WTC11 (cell line): ENCODE results near the gene CDNF. TPM values are rescaled to one million over a fixed set of nuclear protein-coding genes. Genes with fewer than 3 reads are reported as not detected.

ENCODE experiments used
- ATAC-seq: fragments of 200-7000 bp; cut with Tn5 transposase; 2 replicates; pipeline ENCODE4 v1.10.0; 2021; ENCODE audit warnings: mild to moderate bottlenecking, moderate library complexity
- CTCF ChIA-PET: fragments of 300-600 bp; sonication (Branson Sonifier 250); formaldehyde crosslinking; loops from one replicate; lab custom pipeline; 2021; ENCODE audit warnings: antibody characterized with exemption; lab: Charles Lee
- POLR2A ChIA-PET: fragments of 350-600 bp; sonication (Branson Sonifier 250); formaldehyde crosslinking; loops from one replicate; lab custom pipeline; 2021; ENCODE audit warnings: antibody characterized with exemption; lab: Charles Lee
- DNase-seq: peaks from one replicate; pipeline ENCODE4 v3.0.0; 2021; ENCODE audit warnings: low spot score
- H3K27ac Mint-ChIP-seq: 2 replicates; pipeline ENCODE4 v1.8.0; 2021; ENCODE audit warnings: mixed read lengths
- H3K27me3 Mint-ChIP-seq: 2 replicates; pipeline ENCODE4 v1.8.0; 2021; ENCODE audit warnings: low read depth, mild to moderate bottlenecking, moderate library complexity, mixed read lengths
- H3K36me3 Mint-ChIP-seq: 2 replicates; pipeline ENCODE4 v1.8.0; 2021; ENCODE audit warnings: mixed read lengths
- H3K4me1 Mint-ChIP-seq: 2 replicates; pipeline ENCODE4 v1.8.0; 2022; ENCODE audit warnings: mixed read lengths
- H3K4me3 Mint-ChIP-seq: 2 replicates; pipeline ENCODE4 v1.8.0; 2021; ENCODE audit warnings: mild to moderate bottlenecking, moderate library complexity, mixed read lengths
- H3K9me3 Mint-ChIP-seq: 2 replicates; pipeline ENCODE4 v1.8.0; 2021; ENCODE audit warnings: mixed read lengths
- CBFB ChIP-seq: sonication (generic); formaldehyde crosslinking; IDR thresholded peaks from 2 replicates; pipeline ENCODE4 v1.8.1; 2022; ENCODE audit warnings: mild to moderate bottlenecking, low read depth, missing genetic modification reagents
- CREB1 ChIP-seq: sonication (generic); formaldehyde crosslinking; IDR thresholded peaks from 2 replicates; pipeline ENCODE4 v1.8.0; 2023; ENCODE audit warnings: mild to moderate bottlenecking, missing genetic modification reagents
- EMX1 ChIP-seq: fragments of 250-450 bp; sonication (Bioruptor Pico); IDR thresholded peaks from 2 replicates; pipeline ENCODE4 v1.8.0; 2021; ENCODE audit warnings: mild to moderate bottlenecking
- ETV6 ChIP-seq: sonication (generic); formaldehyde crosslinking; IDR thresholded peaks from 2 replicates; pipeline ENCODE4 v1.8.1; 2022; ENCODE audit warnings: mild to moderate bottlenecking, missing genetic modification reagents
- JUN ChIP-seq: sonication (generic); formaldehyde crosslinking; IDR thresholded peaks from 2 replicates; pipeline ENCODE4 v1.8.0; 2023; ENCODE audit warnings: mild to moderate bottlenecking, missing genetic modification reagents
- MYBL2 ChIP-seq: sonication (generic); formaldehyde crosslinking; IDR thresholded peaks from 2 replicates; pipeline ENCODE4 v1.8.1; 2023; ENCODE audit warnings: mild to moderate bottlenecking, moderate library complexity, missing genetic modification reagents
- NFE2L1 ChIP-seq: sonication (generic); formaldehyde crosslinking; IDR thresholded peaks from 2 replicates; pipeline ENCODE4 v1.8.1; 2023; ENCODE audit warnings: missing genetic modification reagents
- NR1H2 ChIP-seq: sonication (generic); formaldehyde crosslinking; IDR thresholded peaks from 2 replicates; pipeline ENCODE4 v1.9.0; 2021; ENCODE audit warnings: mild to moderate bottlenecking, moderate library complexity, missing genetic modification reagents
- NR2C2 ChIP-seq: sonication (generic); formaldehyde crosslinking; IDR thresholded peaks from 2 replicates; pipeline ENCODE4 v1.8.0; 2022; ENCODE audit warnings: mild to moderate bottlenecking, missing genetic modification reagents
- RORB ChIP-seq: fragments of 250-450 bp; sonication (Bioruptor Pico); IDR thresholded peaks from 2 replicates; pipeline ENCODE4 v1.9.0; 2021; ENCODE audit warnings: mild to moderate bottlenecking
- ZBTB21 ChIP-seq: sonication (generic); formaldehyde crosslinking; IDR thresholded peaks from 2 replicates; pipeline ENCODE4 v1.8.1; 2023; ENCODE audit warnings: mild to moderate bottlenecking, missing genetic modification reagents, borderline replicate concordance
- ZNF138 ChIP-seq: sonication (generic); formaldehyde crosslinking; conservative IDR thresholded peaks from 2 replicates; pipeline ENCODE4 v1.8.1; 2022; ENCODE audit warnings: mild to moderate bottlenecking, moderate library complexity, missing genetic modification reagents
- ZNF263 ChIP-seq: sonication (generic); formaldehyde crosslinking; IDR thresholded peaks from 2 replicates; pipeline ENCODE4 v1.8.1; 2022; ENCODE audit warnings: low read depth, mild to moderate bottlenecking, moderate library complexity, missing genetic modification reagents
- ZNF317 ChIP-seq: sonication (generic); formaldehyde crosslinking; IDR thresholded peaks from 2 replicates; pipeline ENCODE4 v1.8.1; 2023; ENCODE audit warnings: low read depth, mild to moderate bottlenecking, moderate library complexity, missing genetic modification reagents, borderline replicate concordance
- ZNF671 ChIP-seq: fragments of 250-450 bp; sonication (Bioruptor Pico); IDR thresholded peaks from 2 replicates; pipeline ENCODE4 v1.8.0; 2021; ENCODE audit warnings: mild to moderate bottlenecking
- total RNA-seq: library from RNA; stranded (reverse); gene quantifications from 3 replicates; pipeline ENCODE4 v1.2.3, GENCODE V29; 2021
- TF ChIP-seq, protein P1 (sequence below): sonication (generic); formaldehyde crosslinking; IDR thresholded peaks from 2 replicates; pipeline ENCODE4 v1.8.1; 2022; ENCODE audit warnings: mild to moderate bottlenecking, missing genetic modification reagents, moderate library complexity, borderline replicate concordance
- TF ChIP-seq, protein P2 (sequence below): fragments of 250-450 bp; sonication (Bioruptor Pico); IDR thresholded peaks from 2 replicates; pipeline ENCODE4 v1.9.0; 2021; ENCODE audit warnings: mild to moderate bottlenecking
- TF ChIP-seq, protein P3 (sequence below): sonication (generic); formaldehyde crosslinking; IDR thresholded peaks from 2 replicates; pipeline ENCODE4 v1.8.1; 2023; ENCODE audit warnings: mild to moderate bottlenecking, missing genetic modification reagents, borderline replicate concordance
- TF ChIP-seq, protein P4 (sequence below): sonication (generic); formaldehyde crosslinking; IDR thresholded peaks from 2 replicates; pipeline ENCODE4 v1.8.1; 2023; ENCODE audit warnings: mild to moderate bottlenecking, moderate library complexity, missing genetic modification reagents
- TF ChIP-seq, protein P5 (sequence below): sonication (generic); formaldehyde crosslinking; IDR thresholded peaks from 2 replicates; pipeline ENCODE4 v1.8.1; 2022; ENCODE audit warnings: low read depth, missing genetic modification reagents, borderline replicate concordance
- TF ChIP-seq, protein P6 (sequence below): fragments of 250-450 bp; sonication (Bioruptor Pico); IDR thresholded peaks from 2 replicates; pipeline ENCODE4 v1.9.0; 2021; ENCODE audit warnings: mild to moderate bottlenecking
- TF ChIP-seq, protein P7 (sequence below): sonication (generic); formaldehyde crosslinking; IDR thresholded peaks from 2 replicates; pipeline ENCODE4 v1.8.0; 2022; ENCODE audit warnings: mild to moderate bottlenecking, missing genetic modification reagents
- TF ChIP-seq, protein P8 (sequence below): sonication (generic); formaldehyde crosslinking; IDR thresholded peaks from 2 replicates; pipeline ENCODE4 v1.8.0; 2022; ENCODE audit warnings: mild to moderate bottlenecking, missing genetic modification reagents

CDNF gene
- total RNA-seq, 1 experiment from 2014 or later: 1.4 TPM

DNA sequence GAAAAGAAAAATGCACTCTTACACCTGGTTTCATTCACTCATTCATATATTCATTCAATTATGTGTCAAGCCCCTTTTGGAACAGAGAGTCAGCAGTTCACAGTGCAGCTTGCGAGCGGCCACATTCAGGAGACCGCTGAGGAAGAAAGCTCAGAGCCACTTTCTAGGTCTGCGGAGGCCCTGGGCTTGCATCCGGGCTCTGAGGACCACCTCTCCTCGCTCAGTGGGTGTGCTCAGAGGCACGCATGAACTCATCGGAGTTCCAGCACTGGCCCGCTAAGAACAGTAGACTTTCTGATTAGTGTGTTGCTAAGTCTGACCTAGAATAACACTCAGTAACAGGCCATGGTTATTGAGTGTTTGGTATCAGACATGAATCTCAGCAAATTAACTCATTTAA lies 61.3 kb downstream of the CDNF start:
- DNase-seq (no peak), ATAC-seq (no peak)
- no peak overlapping the region for H3K27ac Mint-ChIP-seq
- TF ChIP-seq RORB (no peak), JUN (CRISPR knock-in tag) (no peak), NFE2L1 (CRISPR knock-in tag) (no peak), NR1H2 (no peak), EMX1 (no peak), ZNF317 (CRISPR knock-in tag) (no peak), ETV6 (CRISPR knock-in tag) (no peak), ZNF138 (CRISPR knock-in tag) (no peak), ZNF671 (CRISPR knock-in tag) (no peak), MYBL2 (no peak), ZBTB21 (CRISPR knock-in tag) (no peak), NR2C2 (CRISPR knock-in tag) (no peak)
- TF ChIP-seq, protein P1, sequence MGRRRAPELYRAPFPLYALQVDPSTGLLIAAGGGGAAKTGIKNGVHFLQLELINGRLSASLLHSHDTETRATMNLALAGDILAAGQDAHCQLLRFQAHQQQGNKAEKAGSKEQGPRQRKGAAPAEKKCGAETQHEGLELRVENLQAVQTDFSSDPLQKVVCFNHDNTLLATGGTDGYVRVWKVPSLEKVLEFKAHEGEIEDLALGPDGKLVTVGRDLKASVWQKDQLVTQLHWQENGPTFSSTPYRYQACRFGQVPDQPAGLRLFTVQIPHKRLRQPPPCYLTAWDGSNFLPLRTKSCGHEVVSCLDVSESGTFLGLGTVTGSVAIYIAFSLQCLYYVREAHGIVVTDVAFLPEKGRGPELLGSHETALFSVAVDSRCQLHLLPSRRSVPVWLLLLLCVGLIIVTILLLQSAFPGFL (CRISPR knock-in tag): no peak
- TF ChIP-seq, protein P2, sequence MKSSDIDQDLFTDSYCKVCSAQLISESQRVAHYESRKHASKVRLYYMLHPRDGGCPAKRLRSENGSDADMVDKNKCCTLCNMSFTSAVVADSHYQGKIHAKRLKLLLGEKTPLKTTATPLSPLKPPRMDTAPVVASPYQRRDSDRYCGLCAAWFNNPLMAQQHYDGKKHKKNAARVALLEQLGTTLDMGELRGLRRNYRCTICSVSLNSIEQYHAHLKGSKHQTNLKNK (CRISPR knock-in tag): no peak
- TF ChIP-seq, protein P3, sequence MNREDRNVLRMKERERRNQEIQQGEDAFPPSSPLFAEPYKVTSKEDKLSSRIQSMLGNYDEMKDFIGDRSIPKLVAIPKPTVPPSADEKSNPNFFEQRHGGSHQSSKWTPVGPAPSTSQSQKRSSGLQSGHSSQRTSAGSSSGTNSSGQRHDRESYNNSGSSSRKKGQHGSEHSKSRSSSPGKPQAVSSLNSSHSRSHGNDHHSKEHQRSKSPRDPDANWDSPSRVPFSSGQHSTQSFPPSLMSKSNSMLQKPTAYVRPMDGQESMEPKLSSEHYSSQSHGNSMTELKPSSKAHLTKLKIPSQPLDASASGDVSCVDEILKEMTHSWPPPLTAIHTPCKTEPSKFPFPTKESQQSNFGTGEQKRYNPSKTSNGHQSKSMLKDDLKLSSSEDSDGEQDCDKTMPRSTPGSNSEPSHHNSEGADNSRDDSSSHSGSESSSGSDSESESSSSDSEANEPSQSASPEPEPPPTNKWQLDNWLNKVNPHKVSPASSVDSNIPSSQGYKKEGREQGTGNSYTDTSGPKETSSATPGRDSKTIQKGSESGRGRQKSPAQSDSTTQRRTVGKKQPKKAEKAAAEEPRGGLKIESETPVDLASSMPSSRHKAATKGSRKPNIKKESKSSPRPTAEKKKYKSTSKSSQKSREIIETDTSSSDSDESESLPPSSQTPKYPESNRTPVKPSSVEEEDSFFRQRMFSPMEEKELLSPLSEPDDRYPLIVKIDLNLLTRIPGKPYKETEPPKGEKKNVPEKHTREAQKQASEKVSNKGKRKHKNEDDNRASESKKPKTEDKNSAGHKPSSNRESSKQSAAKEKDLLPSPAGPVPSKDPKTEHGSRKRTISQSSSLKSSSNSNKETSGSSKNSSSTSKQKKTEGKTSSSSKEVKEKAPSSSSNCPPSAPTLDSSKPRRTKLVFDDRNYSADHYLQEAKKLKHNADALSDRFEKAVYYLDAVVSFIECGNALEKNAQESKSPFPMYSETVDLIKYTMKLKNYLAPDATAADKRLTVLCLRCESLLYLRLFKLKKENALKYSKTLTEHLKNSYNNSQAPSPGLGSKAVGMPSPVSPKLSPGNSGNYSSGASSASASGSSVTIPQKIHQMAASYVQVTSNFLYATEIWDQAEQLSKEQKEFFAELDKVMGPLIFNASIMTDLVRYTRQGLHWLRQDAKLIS (CRISPR knock-in tag): no peak
- TF ChIP-seq, protein P4, sequence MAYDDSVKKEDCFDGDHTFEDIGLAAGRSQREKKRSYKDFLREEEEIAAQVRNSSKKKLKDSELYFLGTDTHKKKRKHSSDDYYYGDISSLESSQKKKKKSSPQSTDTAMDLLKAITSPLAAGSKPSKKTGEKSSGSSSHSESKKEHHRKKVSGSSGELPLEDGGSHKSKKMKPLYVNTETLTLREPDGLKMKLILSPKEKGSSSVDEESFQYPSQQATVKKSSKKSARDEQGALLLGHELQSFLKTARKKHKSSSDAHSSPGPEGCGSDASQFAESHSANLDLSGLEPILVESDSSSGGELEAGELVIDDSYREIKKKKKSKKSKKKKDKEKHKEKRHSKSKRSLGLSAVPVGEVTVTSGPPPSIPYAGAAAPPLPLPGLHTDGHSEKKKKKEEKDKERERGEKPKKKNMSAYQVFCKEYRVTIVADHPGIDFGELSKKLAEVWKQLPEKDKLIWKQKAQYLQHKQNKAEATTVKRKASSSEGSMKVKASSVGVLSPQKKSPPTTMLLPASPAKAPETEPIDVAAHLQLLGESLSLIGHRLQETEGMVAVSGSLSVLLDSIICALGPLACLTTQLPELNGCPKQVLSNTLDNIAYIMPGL: no peak
- TF ChIP-seq, protein P5, sequence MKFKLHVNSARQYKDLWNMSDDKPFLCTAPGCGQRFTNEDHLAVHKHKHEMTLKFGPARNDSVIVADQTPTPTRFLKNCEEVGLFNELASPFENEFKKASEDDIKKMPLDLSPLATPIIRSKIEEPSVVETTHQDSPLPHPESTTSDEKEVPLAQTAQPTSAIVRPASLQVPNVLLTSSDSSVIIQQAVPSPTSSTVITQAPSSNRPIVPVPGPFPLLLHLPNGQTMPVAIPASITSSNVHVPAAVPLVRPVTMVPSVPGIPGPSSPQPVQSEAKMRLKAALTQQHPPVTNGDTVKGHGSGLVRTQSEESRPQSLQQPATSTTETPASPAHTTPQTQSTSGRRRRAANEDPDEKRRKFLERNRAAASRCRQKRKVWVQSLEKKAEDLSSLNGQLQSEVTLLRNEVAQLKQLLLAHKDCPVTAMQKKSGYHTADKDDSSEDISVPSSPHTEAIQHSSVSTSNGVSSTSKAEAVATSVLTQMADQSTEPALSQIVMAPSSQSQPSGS: no peak
- peaks cover 9% of the 10 kb centered on the region; the same call in 1 of the 2 replicates for H3K9me3 Mint-ChIP-seq
- ChIA-PET CTCF (no interaction called here), POLR2A (no interaction called here)
- no peaks in the 10 kb centered on the region for H3K36me3 Mint-ChIP-seq
- H3K4me3 Mint-ChIP-seq: no peak overlapping the region
- no peaks in the 10 kb centered on the region; the same call in 1 of the 2 replicates for H3K27me3 Mint-ChIP-seq
- peaks cover 6% of the 10 kb centered on the region for H3K4me1 Mint-ChIP-seq

DNA sequence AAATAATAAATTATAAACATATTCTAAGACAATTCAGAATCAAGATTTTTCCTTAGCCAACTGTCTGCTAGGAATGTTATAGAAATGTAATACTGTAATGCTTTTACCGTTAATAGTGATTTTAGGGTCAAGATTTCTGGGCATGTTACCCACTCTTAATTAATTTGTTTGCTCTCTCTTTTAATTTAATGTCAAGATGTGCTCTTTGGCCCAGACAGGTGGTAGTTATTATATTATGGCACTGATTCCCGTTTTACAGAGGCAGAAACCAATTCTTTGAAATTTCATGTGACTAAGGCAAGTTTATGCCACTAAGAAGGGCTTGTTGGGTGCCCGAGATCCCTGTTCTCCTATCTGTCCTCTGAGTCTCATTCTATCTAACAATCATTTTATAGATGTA lies 62.2 kb downstream of the CDNF start:
- ChIA-PET POLR2A (no interaction called here), CTCF (interaction anchor here (0.5 kb wide), 1 partner anchor 137 kb away, joined by 3 read pairs; no protein-coding TSS in a partner anchor)
- H3K4me3 Mint-ChIP-seq: no peak overlapping the region
- ATAC-seq (no peak), DNase-seq (no peak)
- H3K27me3 Mint-ChIP-seq: no peaks in the 10 kb centered on the region; the same call in 1 of the 2 replicates
- H3K4me1 Mint-ChIP-seq: peaks cover 5% of the 10 kb centered on the region
- no peaks in the 10 kb centered on the region for H3K36me3 Mint-ChIP-seq
- H3K27ac Mint-ChIP-seq: no peak overlapping the region
- peaks cover 9% of the 10 kb centered on the region; the same call in 1 of the 2 replicates for H3K9me3 Mint-ChIP-seq
- TF ChIP-seq CREB1 (CRISPR knock-in tag) (no peak), ZNF671 (CRISPR knock-in tag) (no peak), NR2C2 (CRISPR knock-in tag) (no peak), ZNF263 (CRISPR knock-in tag) (no peak), CBFB (no peak)
- TF ChIP-seq, protein P6, sequence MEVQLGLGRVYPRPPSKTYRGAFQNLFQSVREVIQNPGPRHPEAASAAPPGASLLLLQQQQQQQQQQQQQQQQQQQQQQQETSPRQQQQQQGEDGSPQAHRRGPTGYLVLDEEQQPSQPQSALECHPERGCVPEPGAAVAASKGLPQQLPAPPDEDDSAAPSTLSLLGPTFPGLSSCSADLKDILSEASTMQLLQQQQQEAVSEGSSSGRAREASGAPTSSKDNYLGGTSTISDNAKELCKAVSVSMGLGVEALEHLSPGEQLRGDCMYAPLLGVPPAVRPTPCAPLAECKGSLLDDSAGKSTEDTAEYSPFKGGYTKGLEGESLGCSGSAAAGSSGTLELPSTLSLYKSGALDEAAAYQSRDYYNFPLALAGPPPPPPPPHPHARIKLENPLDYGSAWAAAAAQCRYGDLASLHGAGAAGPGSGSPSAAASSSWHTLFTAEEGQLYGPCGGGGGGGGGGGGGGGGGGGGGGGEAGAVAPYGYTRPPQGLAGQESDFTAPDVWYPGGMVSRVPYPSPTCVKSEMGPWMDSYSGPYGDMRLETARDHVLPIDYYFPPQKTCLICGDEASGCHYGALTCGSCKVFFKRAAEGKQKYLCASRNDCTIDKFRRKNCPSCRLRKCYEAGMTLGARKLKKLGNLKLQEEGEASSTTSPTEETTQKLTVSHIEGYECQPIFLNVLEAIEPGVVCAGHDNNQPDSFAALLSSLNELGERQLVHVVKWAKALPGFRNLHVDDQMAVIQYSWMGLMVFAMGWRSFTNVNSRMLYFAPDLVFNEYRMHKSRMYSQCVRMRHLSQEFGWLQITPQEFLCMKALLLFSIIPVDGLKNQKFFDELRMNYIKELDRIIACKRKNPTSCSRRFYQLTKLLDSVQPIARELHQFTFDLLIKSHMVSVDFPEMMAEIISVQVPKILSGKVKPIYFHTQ (CRISPR knock-in tag): no peak
- TF ChIP-seq, protein P7, sequence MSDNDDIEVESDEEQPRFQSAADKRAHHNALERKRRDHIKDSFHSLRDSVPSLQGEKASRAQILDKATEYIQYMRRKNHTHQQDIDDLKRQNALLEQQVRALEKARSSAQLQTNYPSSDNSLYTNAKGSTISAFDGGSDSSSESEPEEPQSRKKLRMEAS (CRISPR knock-in tag): no peak
- TF ChIP-seq, protein P8, sequence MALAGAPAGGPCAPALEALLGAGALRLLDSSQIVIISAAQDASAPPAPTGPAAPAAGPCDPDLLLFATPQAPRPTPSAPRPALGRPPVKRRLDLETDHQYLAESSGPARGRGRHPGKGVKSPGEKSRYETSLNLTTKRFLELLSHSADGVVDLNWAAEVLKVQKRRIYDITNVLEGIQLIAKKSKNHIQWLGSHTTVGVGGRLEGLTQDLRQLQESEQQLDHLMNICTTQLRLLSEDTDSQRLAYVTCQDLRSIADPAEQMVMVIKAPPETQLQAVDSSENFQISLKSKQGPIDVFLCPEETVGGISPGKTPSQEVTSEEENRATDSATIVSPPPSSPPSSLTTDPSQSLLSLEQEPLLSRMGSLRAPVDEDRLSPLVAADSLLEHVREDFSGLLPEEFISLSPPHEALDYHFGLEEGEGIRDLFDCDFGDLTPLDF (CRISPR knock-in tag): no peak
